Measurements from ENCODE around the gene USF2. TPM values are rescaled to one million over a fixed set of nuclear protein-coding genes. Genes with fewer than 3 reads are reported as not detected.

USF2 gene
- total RNA-seq, 3 donors from 2014 or later: 72.7 to 117 (median 77.3) TPM

DNA sequence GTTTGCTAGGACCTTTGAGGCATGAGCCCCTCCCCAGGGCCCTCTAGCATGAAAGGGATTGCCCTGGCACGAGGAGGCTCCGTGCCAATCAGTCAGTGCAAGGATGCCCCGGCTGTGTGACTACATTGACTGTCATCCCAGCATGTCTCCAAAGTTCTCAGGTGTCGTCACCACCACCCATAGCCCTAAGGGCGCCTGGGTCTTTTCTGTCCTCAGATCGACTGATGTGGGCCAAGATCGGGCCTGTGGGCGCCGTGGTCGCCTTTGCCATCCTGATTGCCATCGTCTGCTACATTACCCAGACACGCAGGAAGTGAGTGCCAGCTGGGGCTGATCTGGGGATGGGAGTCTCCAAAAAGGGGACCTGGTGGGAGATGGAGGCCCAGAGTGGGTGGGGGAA lies 41.6 kb downstream of the USF2 start:
- Histone ChIP-seq H3K27ac (peak overlapping the region in 1 of 2 donors; percentile 17), H3K4me1 (peaks cover 0 to 5% of the 10 kb centered on the region in 2 donors), H3K9me3 (no peaks in the 10 kb centered on the region), H3K36me3 (no peaks in the 10 kb centered on the region), H3K27me3 (no peaks in the 10 kb centered on the region), H3K4me3 (peak overlapping the region in 1 of 3 donors; percentile 32)
- TF ChIP-seq POLR2A (IDR thresholded peaks at IDR 0.05): no peak
- intact Hi-C loops (cut with DNase I; ENCODE audit: low total_unique reads): no loop called here
- no peak for DNase-seq (ENCODE audit: low spot score in 2 of 2)

DNA sequence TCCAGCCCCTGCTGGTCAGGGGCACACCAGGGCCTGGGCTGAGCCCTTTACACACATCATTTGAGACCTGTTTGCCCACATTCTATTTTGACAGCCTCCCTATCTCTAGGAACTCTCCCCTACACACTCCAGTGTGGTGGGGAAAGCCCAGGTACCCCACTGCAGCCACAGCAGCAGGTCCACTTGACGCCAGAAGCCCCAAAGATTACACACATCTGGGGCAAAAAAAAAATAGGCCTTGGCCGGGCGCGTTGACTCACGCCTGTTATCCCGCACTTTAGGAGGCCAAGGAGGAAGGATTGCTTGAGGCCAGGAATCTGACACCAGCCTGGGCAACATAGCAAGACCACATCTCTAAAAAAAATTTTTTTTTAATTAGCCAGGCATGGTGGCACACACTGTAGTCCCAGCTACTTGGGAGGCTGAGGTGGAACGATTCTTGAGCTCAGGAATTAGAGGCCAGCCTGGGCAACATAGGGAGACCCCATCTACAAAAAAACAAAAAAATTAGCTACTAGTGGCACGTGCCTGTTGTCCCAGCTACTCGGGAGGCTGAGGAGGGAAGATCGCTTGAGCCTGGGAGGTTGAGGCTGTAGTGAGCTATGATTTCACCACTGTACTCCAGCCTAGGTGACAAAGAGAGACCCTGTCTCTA lies 42.2 kb downstream of the USF2 start:
- Histone ChIP-seq H3K4me3 (peak overlapping the region in 1 of 3 donors; percentile 32), H3K4me1 (peaks cover 0 to 5% of the 10 kb centered on the region in 2 donors), H3K27ac (peak overlapping the region in 1 of 2 donors; percentile 17), H3K36me3 (no peaks in the 10 kb centered on the region), H3K27me3 (no peaks in the 10 kb centered on the region), H3K9me3 (no peaks in the 10 kb centered on the region)
- no peak for DNase-seq (ENCODE audit: low spot score in 2 of 2)
- intact Hi-C loops (cut with DNase I; ENCODE audit: low total_unique reads): no loop called here
- TF ChIP-seq, protein P1, sequence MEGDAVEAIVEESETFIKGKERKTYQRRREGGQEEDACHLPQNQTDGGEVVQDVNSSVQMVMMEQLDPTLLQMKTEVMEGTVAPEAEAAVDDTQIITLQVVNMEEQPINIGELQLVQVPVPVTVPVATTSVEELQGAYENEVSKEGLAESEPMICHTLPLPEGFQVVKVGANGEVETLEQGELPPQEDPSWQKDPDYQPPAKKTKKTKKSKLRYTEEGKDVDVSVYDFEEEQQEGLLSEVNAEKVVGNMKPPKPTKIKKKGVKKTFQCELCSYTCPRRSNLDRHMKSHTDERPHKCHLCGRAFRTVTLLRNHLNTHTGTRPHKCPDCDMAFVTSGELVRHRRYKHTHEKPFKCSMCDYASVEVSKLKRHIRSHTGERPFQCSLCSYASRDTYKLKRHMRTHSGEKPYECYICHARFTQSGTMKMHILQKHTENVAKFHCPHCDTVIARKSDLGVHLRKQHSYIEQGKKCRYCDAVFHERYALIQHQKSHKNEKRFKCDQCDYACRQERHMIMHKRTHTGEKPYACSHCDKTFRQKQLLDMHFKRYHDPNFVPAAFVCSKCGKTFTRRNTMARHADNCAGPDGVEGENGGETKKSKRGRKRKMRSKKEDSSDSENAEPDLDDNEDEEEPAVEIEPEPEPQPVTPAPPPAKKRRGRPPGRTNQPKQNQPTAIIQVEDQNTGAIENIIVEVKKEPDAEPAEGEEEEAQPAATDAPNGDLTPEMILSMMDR (IDR thresholded peaks at IDR 0.05): no peak
- TF ChIP-seq POLR2A (IDR thresholded peaks at IDR 0.05) (no peak), POLR2AphosphoS5 (IDR thresholded peaks at IDR 0.05) (no peak)

DNA sequence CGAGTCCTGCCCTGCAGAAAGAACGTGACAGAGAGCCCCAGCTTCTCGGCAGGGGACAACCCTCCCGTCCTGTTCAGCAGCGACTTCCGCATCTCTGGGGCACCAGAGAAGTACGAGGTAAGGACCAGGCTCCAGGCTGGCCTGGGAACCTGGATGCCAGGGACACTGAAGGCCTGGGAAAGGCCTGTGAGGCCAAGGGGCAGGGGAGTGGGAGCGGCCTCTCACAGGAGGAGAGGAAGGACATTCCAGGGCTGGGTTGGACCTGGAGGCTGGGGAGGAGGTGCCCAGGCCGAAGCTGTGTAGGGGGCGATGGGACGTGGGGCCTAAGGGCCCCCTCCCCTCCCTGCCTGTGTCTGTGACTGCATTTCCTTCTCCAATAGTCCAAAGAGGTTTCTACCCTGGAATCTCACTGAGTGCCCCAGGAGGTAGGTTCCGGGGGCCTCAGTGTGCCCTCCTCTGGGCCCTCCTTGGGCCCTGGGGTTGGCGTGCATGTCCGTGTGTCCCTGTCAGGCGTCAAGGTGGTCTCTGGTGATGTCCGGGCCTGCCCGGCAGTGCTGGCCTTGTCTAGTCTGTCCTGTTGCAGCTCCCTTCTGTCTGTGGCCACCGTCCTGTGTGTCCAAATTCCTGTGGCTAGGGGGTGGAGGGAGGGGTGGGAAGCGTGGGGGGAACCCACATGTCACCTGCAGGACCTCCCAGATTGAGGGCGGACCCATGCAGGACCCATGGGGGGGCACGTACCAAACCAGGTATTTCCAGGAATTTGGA lies 43.3 kb downstream of the USF2 start:
- Histone ChIP-seq H3K27me3 (no peaks in the 10 kb centered on the region), H3K4me1 (peaks cover 0 to 5% of the 10 kb centered on the region in 2 donors), H3K27ac (no peak overlapping the region), H3K36me3 (no peaks in the 10 kb centered on the region), H3K4me3 (peak overlapping the region in 1 of 3 donors; percentile 18), H3K9me3 (no peaks in the 10 kb centered on the region)
- no peak for DNase-seq (ENCODE audit: low spot score in 2 of 2)
- intact Hi-C loops (cut with DNase I; ENCODE audit: low total_unique reads): no loop called here
- TF ChIP-seq POLR2A (IDR thresholded peaks at IDR 0.05) (no peak), POLR2AphosphoS5 (IDR thresholded peaks at IDR 0.05) (no peak)
- TF ChIP-seq, protein P1 (IDR thresholded peaks at IDR 0.05): no peak

DNA sequence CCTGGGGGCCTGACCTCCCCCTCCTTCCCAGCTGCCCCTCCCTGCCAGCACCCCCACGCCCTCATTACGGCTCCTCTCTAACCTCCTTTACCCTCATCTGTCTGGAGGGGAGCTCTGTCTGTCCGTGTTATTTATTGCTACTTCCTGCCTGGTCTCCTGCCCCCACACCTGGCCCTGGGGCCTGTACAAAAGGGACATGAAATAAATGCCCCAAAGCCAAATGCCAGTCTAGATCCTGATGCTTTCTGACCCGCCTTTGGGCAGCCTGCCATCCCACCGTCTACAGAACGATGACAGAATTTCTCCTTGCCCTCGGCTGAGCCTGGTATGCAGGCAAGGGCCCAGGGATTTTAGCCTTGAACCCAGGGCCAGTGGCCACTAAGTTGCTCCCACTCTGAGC lies 44.8 kb downstream of the USF2 start:
- Histone ChIP-seq H3K4me1 (peaks cover 0 to 5% of the 10 kb centered on the region in 2 donors), H3K27me3 (no peaks in the 10 kb centered on the region), H3K4me3 (no peak overlapping the region), H3K27ac (no peak overlapping the region), H3K9me3 (no peaks in the 10 kb centered on the region), H3K36me3 (no peaks in the 10 kb centered on the region)
- intact Hi-C loops (cut with DNase I; ENCODE audit: low total_unique reads): no loop called here
- DNase-seq (ENCODE audit: low spot score in 2 of 2): no peak
- TF ChIP-seq, protein P1 (IDR thresholded peaks at IDR 0.05): no peak
- TF ChIP-seq POLR2A (IDR thresholded peaks at IDR 0.05) (no peak), POLR2AphosphoS5 (IDR thresholded peaks at IDR 0.05) (no peak)

DNA sequence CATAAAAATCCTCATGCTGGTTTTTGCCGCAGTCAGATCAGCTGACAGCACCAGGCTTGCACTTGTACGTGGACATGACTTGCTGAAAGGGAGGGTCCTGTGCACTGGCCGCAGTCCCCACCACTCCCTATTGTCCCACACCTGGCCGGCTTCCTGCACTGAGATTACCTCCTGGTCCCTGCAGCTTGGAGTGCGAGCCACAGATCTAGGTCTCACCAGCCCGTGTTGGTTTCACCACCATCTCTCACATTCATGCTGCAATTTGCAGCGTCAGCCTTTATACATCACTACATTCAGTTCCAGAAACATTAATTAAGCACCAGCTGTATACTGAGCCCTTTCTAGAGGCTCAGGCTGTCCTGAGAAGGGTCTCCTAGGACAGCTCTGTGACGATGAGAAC lies 45.3 kb downstream of the USF2 start:
- intact Hi-C loops (cut with DNase I; ENCODE audit: low total_unique reads): no loop called here

More for the DNA sequence above, 45.3 kb downstream of the USF2 start:
- no peaks in the 10 kb centered on the region for H3K27me3 ChIP-seq
- H3K36me3 ChIP-seq: no peaks in the 10 kb centered on the region
- TF ChIP-seq POLR2A (IDR thresholded peaks at IDR 0.05): no peak
- TF ChIP-seq, protein P1 (IDR thresholded peaks at IDR 0.05): no peak
- TF ChIP-seq POLR2AphosphoS5 (IDR thresholded peaks at IDR 0.05): no peak
- H3K9me3 ChIP-seq: no peaks in the 10 kb centered on the region
- no peak overlapping the region for H3K27ac ChIP-seq
- DNase-seq (ENCODE audit: low spot score in 2 of 2): no peak
- H3K4me1 ChIP-seq: peaks cover 0 to 5% of the 10 kb centered on the region in 2 donors
- H3K4me3 ChIP-seq: no peak overlapping the region
